Sigmoid colon (tissue), 4 donors: ENCODE results near the gene VSTM2L.

Source experiments
- POLR2A ChIP-seq, 2 donors: fragments of 450-650 bp; IDR thresholded peaks; one replicate each; pipeline ENCODE4 v1.6.1; 2016; ENCODE audit warnings: antibody characterized with exemption in 2 of 2, mild to moderate bottlenecking in 2 of 2, moderate library complexity in 2 of 2
- POLR2AphosphoS5 ChIP-seq, 4 donors: sonication (generic); formaldehyde crosslinking; IDR thresholded peaks; one replicate each; pipeline ENCODE4 v1.6.1; 2017; ENCODE audit warnings: antibody characterized with exemption in 4 of 4
- TF ChIP-seq, protein P1 (sequence below), 4 experiments: fragments of 450-650 bp in 3 of 4; fragments of 200-600 bp in 1 of 4; IDR thresholded peaks; one replicate each; pipeline ENCODE4 v1.5.1; 2016 to 2019; ENCODE audit warnings: antibody characterized with exemption in 4 of 4, mild to moderate bottlenecking in 3 of 4, moderate library complexity in 2 of 4

- TF ChIP-seq POLR2AphosphoS5 (IDR thresholded peaks at IDR 0.05) (no peak), POLR2A (IDR thresholded peaks at IDR 0.05) (no peak)
- TF ChIP-seq, protein P1, sequence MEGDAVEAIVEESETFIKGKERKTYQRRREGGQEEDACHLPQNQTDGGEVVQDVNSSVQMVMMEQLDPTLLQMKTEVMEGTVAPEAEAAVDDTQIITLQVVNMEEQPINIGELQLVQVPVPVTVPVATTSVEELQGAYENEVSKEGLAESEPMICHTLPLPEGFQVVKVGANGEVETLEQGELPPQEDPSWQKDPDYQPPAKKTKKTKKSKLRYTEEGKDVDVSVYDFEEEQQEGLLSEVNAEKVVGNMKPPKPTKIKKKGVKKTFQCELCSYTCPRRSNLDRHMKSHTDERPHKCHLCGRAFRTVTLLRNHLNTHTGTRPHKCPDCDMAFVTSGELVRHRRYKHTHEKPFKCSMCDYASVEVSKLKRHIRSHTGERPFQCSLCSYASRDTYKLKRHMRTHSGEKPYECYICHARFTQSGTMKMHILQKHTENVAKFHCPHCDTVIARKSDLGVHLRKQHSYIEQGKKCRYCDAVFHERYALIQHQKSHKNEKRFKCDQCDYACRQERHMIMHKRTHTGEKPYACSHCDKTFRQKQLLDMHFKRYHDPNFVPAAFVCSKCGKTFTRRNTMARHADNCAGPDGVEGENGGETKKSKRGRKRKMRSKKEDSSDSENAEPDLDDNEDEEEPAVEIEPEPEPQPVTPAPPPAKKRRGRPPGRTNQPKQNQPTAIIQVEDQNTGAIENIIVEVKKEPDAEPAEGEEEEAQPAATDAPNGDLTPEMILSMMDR (IDR thresholded peaks at IDR 0.05), result no peak
These were observed 32.6 kb upstream of the VSTM2L start for GRCh38 chr20:37870294-37870693.
